Spleen (tissue), 11 donors: Measurements from ENCODE around the gene PRKCB. TPM values are rescaled to one million over a fixed set of nuclear protein-coding genes. Genes with fewer than 3 reads are reported as not detected.

ENCODE experiments used
- DNase-seq: peaks from one replicate; pipeline ENCODE4 v3.0.0-alpha.2; 2020
- H3K27ac ChIP-seq, 8 donors: fragments of 200-600 bp; sonication (generic) in 7 of 8; 1 replicate in 4 of 8; 2 replicates in 4 of 8; pipeline versions ENCODE4 v1.5.0 to v1.8.0; 2016 to 2021; ENCODE audit warnings: inconsistent platforms in 4 of 8, mild to moderate bottlenecking in 4 of 8, moderate library complexity in 1 of 8
- H3K27me3 ChIP-seq, 7 donors: fragments of 200-600 bp; sonication (generic) in 6 of 7; replicated peaks in 1 of 7; 1 replicate in 4 of 7; 2 replicates in 3 of 7; pipeline versions ENCODE4 v1.5.0 to v1.8.0; 2016 to 2021; ENCODE audit warnings: inconsistent platforms in 3 of 7, mild to moderate bottlenecking in 1 of 7
- H3K36me3 ChIP-seq, 6 donors: fragments of 200-600 bp; sonication (generic) in 5 of 6; 1 replicate in 4 of 6; 2 replicates in 2 of 6; pipeline versions ENCODE4 v1.5.0 to v1.8.0; 2016 to 2021; ENCODE audit warnings: inconsistent platforms in 2 of 6
- H3K4me1 ChIP-seq, 6 donors: fragments of 200-600 bp; sonication (generic) in 5 of 6; 1 replicate in 3 of 6; 2 replicates in 3 of 6; pipeline versions ENCODE4 v1.5.0 to v1.8.0; 2016 to 2021; ENCODE audit warnings: inconsistent platforms in 3 of 6
- H3K4me3 ChIP-seq, 8 donors: fragments of 200-600 bp; sonication (generic) in 7 of 8; 1 replicate in 4 of 8; 2 replicates in 4 of 8; pipeline versions ENCODE4 v1.5.0 to v1.8.0; 2016 to 2021; ENCODE audit warnings: inconsistent platforms in 4 of 8, mild to moderate bottlenecking in 4 of 8, moderate library complexity in 2 of 8
- H3K9me3 ChIP-seq, 8 donors: fragments of 200-600 bp; sonication (generic) in 7 of 8; 1 replicate in 4 of 8; 2 replicates in 4 of 8; pipeline versions ENCODE4 v1.5.0 to v1.8.0; 2016 to 2021; ENCODE audit warnings: inconsistent platforms in 4 of 8
- CTCF ChIP-seq, 11 experiments: fragments of 200-600 bp in 7 of 11; fragments of 450-650 bp in 4 of 11; sonication (generic) in 4 of 11; IDR thresholded peaks in 8 of 11; conservative IDR thresholded peaks in 3 of 11; 1 replicate in 7 of 11; 2 replicates in 4 of 11; pipeline versions ENCODE4 v1.4.0 to v1.8.0; 2016 to 2021; ENCODE audit warnings: antibody characterized with exemption in 11 of 11, inconsistent platforms in 4 of 11, mild to moderate bottlenecking in 1 of 11
- POLR2A ChIP-seq, 3 donors: fragments of 450-650 bp; IDR thresholded peaks; one replicate each; pipeline ENCODE4 v1.5.1; 2017; ENCODE audit warnings: antibody characterized with exemption in 3 of 3, mild to moderate bottlenecking in 1 of 3
- POLR2AphosphoS5 ChIP-seq, 3 donors: sonication (generic); formaldehyde crosslinking; IDR thresholded peaks; one replicate each; pipeline ENCODE4 v1.5.1; 2017; ENCODE audit warnings: antibody characterized with exemption in 3 of 3
- WGBS, 5 donors: extraction: QIAGEN DNeasy Blood & Tissue Kit in 3 of 5; methylation state at CpG; one replicate each; pipeline versions ENCODE4 v1.1.5 to v1.1.7; 2013 to 2018; 5-methylcytosine and 5-hydroxymethylcytosine counted together
- intact Hi-C: fragments of 100-400 bp; cut with DNase I; formaldehyde crosslinking; loops from one replicate; pipeline ENCODE4 v1.15.0; 2023; ENCODE audit warnings: low total_unique reads
- polyA plus RNA-seq, 3 donors: library from polyadenylated mRNA; stranded (reverse); fragments of 200-250 nt; gene quantifications; one replicate each; pipeline ENCODE4 v1.2.1, GENCODE V29; 2013
- total RNA-seq, 7 donors: library from RNA; depleted of rRNA in 3 of 7; stranded (reverse); fragments of >200 nt in 3 of 7; fragmentation: NEBNext Ultra II Directional in 4 of 7; extraction: Animal tissue kit (Norgen Biotek cat#: 25700) in 4 of 7; gene quantifications; one replicate each; pipeline versions ENCODE4 v1.1.0 to v1.2.1, GENCODE V29; 2016 to 2021
- donor health status: healthy with polysubstance abuse.
- donor health status: DM: no; HTN: no; CAD: no; lungs with moderate emphysema.
- donor health status: DM: no; HTN: no; CAD: no.
- donor health status: Bipolar disorder and iron deficiency.
- donor health status: healthy.
- donor health status: DM: no; HTN: no; CAD: no.
- donor health status: DM: yes; HTN: yes; CAD: no.

PRKCB gene
- total and polyA plus RNA-seq, 10 donors = 33.8 to 284 (median 182) TPM

- peaks cover 0 to 12% (median 2%) of the 10 kb centered on the region in 8 donors for H3K9me3 ChIP-seq
- TF ChIP-seq POLR2AphosphoS5 (IDR thresholded peaks at IDR 0.05) (no peak), POLR2A (IDR thresholded peaks at IDR 0.05) (no peak), CTCF (IDR thresholded peaks at IDR 0.05 in 8 of 11, conservative IDR thresholded peaks at IDR 0.05 in 3 of 11) (no peak)
- intact Hi-C loops = loop anchor here (10.0 kb wide), 1 partner anchor 54 kb away; no protein-coding TSS in a partner anchor
- H3K27me3 ChIP-seq = no peaks in the 10 kb centered on the region
- H3K4me1 ChIP-seq = peaks cover 0 to 75% (median 27%) of the 10 kb centered on the region in 6 donors
- no peak overlapping the region for H3K27ac ChIP-seq
- peaks cover 0 to 25% (median 0%) of the 10 kb centered on the region in 6 donors for H3K36me3 ChIP-seq
- H3K4me3 ChIP-seq = no peak overlapping the region
- no peak for DNase-seq
- WGBS, 5 donors = 46 to 76% (median 66%) methylated on average over 2 of the region's 2 CpGs
Measured at GRCh38 chr16:23920446-23920845, 84.7 kb downstream of the PRKCB start.

- Histone ChIP-seq H3K36me3 (peaks cover 0 to 29% (median 0%) of the 10 kb centered on the region in 6 donors), H3K4me1 (peaks cover 0 to 71% (median 25%) of the 10 kb centered on the region in 6 donors), H3K9me3 (peaks cover 0 to 12% (median 2%) of the 10 kb centered on the region in 8 donors), H3K27ac (no peak overlapping the region), H3K27me3 (no peaks in the 10 kb centered on the region), H3K4me3 (no peak overlapping the region)
- no peak for DNase-seq
- TF ChIP-seq POLR2A (IDR thresholded peaks at IDR 0.05) = no peak
- no peak for TF ChIP-seq POLR2AphosphoS5 (IDR thresholded peaks at IDR 0.05)
- no peak for TF ChIP-seq CTCF (IDR thresholded peaks at IDR 0.05 in 8 of 11, conservative IDR thresholded peaks at IDR 0.05 in 3 of 11)
- intact Hi-C loops = loop anchor here (10.0 kb wide), 1 partner anchor 54 kb away; no protein-coding TSS in a partner anchor
- 53 to 74% (median 72%) methylated on average over 3 of the region's 3 CpGs for WGBS, 5 donors
Measured at GRCh38 chr16:23920899-23921298, 85.1 kb downstream of the PRKCB start.

- no peak for TF ChIP-seq POLR2A (IDR thresholded peaks at IDR 0.05)
- DNase-seq = no peak
- no peak overlapping the region for H3K27ac ChIP-seq
- peaks cover 0 to 30% (median 0%) of the 10 kb centered on the region in 6 donors for H3K36me3 ChIP-seq
- H3K4me3 ChIP-seq = no peak overlapping the region
- peaks cover 0 to 12% (median 2%) of the 10 kb centered on the region in 8 donors for H3K9me3 ChIP-seq
- peaks cover 0 to 64% (median 13%) of the 10 kb centered on the region in 6 donors for H3K4me1 ChIP-seq
- H3K27me3 ChIP-seq = no peaks in the 10 kb centered on the region
- intact Hi-C loops = loop anchor here (10.0 kb wide), 1 partner anchor 52 kb away; no protein-coding TSS in a partner anchor
Measured at GRCh38 chr16:23922406-23922805, 86.6 kb downstream of the PRKCB start.

GRCh38 chr16:23924128-23924527, 88.3 kb downstream of the PRKCB start:
- intact Hi-C loops = loop anchor here (10.0 kb wide), 1 partner anchor 51 kb away; no protein-coding TSS in a partner anchor
- Histone ChIP-seq H3K4me1 (peaks cover 0 to 65% (median 13%) of the 10 kb centered on the region in 6 donors), H3K4me3 (no peak overlapping the region), H3K36me3 (peaks cover 0 to 24% (median 0%) of the 10 kb centered on the region in 6 donors), H3K27me3 (no peaks in the 10 kb centered on the region), H3K9me3 (peaks cover 0 to 11% (median 2%) of the 10 kb centered on the region in 8 donors), H3K27ac (peak overlapping the region in 3 of 8 donors; percentile 19 to 39 (median 37))
- no peak for DNase-seq
- 36 to 44% (median 38%) methylated on average over 8 of the region's 8 CpGs for WGBS, 5 donors
- TF ChIP-seq CTCF (IDR thresholded peaks at IDR 0.05 in 8 of 11, conservative IDR thresholded peaks at IDR 0.05 in 3 of 11) = no peak
- TF ChIP-seq POLR2AphosphoS5 (IDR thresholded peaks at IDR 0.05) = peak in 1 of 3 donors; percentile 37
